PC-3 (cell line): Measurements from ENCODE around the gene GRWD1.

Source experiments
- EZH2 ChIP-seq: fragments of 300-600 bp; sonication (generic); IDR thresholded peaks from one replicate; pipeline ENCODE4 v1.6.1; 2017; ENCODE audit warnings: antibody characterized with exemption, mild to moderate bottlenecking, low read length; ENCODE audit not compliant: unreplicated experiment
- TF ChIP-seq, protein P1 (sequence below): fragments of 300-600 bp; sonication (generic); conservative IDR thresholded peaks from 2 replicates; pipeline ENCODE4 v1.5.1; 2017; ENCODE audit warnings: antibody characterized with exemption, low read depth, mild to moderate bottlenecking, low read length

DNA sequence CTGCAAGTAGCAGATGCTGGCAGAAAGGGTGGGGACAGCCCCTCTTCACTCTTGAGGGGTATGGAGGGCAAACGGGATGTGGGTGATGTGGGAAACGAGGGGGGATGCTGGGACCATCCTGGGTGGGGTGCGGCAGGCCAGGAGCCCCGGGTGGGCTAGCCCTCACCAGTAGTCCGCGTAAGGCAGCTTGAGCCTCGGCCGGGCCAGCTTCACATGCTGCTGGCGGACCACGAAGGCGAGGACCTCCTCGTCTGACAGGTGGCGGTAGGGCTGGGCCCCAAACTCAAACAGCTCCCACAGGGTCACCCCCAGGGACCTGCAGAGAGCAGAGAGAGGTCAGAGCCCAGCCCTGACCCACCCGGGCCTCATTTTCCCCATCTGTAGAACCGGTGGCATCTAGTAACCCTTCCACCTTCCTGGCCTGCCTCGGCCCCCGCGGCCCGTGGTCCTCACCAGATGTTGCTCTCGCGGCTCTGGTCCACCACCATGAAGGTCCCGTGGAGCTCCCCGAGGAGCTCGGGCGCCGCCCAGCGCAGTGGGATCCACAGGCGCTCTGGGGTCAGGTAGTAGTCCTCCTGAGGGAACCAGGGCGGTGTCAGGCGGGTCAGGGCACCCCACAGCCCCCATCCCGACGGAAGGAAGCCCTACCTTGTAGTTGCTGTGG, 55.2 kb downstream of the GRWD1 start:
- TF ChIP-seq, protein P1, sequence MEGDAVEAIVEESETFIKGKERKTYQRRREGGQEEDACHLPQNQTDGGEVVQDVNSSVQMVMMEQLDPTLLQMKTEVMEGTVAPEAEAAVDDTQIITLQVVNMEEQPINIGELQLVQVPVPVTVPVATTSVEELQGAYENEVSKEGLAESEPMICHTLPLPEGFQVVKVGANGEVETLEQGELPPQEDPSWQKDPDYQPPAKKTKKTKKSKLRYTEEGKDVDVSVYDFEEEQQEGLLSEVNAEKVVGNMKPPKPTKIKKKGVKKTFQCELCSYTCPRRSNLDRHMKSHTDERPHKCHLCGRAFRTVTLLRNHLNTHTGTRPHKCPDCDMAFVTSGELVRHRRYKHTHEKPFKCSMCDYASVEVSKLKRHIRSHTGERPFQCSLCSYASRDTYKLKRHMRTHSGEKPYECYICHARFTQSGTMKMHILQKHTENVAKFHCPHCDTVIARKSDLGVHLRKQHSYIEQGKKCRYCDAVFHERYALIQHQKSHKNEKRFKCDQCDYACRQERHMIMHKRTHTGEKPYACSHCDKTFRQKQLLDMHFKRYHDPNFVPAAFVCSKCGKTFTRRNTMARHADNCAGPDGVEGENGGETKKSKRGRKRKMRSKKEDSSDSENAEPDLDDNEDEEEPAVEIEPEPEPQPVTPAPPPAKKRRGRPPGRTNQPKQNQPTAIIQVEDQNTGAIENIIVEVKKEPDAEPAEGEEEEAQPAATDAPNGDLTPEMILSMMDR: no peak
- TF ChIP-seq EZH2: no peak
